Activated CD4-positive, alpha-beta memory T cell treated with anti-CD3 and anti-CD28 coated beads, Interleukin-2, amount 10 ng/mL, durations not matched to agents 7 days and 5 days (primary cell): ENCODE data around the gene TLE6. TPM values are rescaled to one million over a fixed set of nuclear protein-coding genes. Genes with fewer than 3 reads are reported as not detected.
A peak's percentile ranks its signal among the peaks of the same experiment; 100 is the strongest.
"Not testable (repeated sequence)": the region's sequence is repeated elsewhere in the genome, so short reads cannot be mapped to it uniquely, and the experiment has no call there.

Experiments
- CTCF ChIA-PET: fragments of 350-600 bp; sonication (Branson Sonifier 250); formaldehyde crosslinking; loops from one replicate; lab custom pipeline; 2021; ENCODE audit warnings: antibody characterized with exemption, inconsistent platforms; lab: Charles Lee
- POLR2A ChIA-PET: fragments of 350-600 bp; sonication (Branson Sonifier 250); formaldehyde crosslinking; loops from one replicate; lab custom pipeline; 2021; ENCODE audit warnings: antibody characterized with exemption; lab: Charles Lee
- DNase-seq: peaks from one replicate; pipeline ENCODE4 v3.0.0-alpha.2; 2020
- H3K27ac Mint-ChIP-seq: one replicate; pipeline ENCODE4 v1.8.0; 2021; ENCODE audit warnings: mild to moderate bottlenecking, mixed read lengths
- H3K27me3 Mint-ChIP-seq: one replicate; pipeline ENCODE4 v1.8.0; 2021; ENCODE audit warnings: mixed read lengths
- H3K36me3 Mint-ChIP-seq: one replicate; pipeline ENCODE4 v1.8.0; 2021; ENCODE audit warnings: low read depth, mixed read lengths
- H3K4me1 Mint-ChIP-seq: one replicate; pipeline ENCODE4 v1.8.0; 2021; ENCODE audit warnings: mixed read lengths
- H3K4me3 Mint-ChIP-seq: one replicate; pipeline ENCODE4 v1.8.0; 2021; ENCODE audit warnings: mild to moderate bottlenecking, mixed read lengths
- H3K9me3 Mint-ChIP-seq: one replicate; pipeline ENCODE4 v1.8.0; 2021; ENCODE audit warnings: mixed read lengths
- total RNA-seq, 2 experiments: library from RNA; stranded (reverse); gene quantifications; one replicate each; pipeline ENCODE4 v1.2.3, GENCODE V29; 2021

The TLE6 gene
- total RNA-seq, 2 experiments from 2014 or later, result 1.1 to 2.0 TPM

DNA sequence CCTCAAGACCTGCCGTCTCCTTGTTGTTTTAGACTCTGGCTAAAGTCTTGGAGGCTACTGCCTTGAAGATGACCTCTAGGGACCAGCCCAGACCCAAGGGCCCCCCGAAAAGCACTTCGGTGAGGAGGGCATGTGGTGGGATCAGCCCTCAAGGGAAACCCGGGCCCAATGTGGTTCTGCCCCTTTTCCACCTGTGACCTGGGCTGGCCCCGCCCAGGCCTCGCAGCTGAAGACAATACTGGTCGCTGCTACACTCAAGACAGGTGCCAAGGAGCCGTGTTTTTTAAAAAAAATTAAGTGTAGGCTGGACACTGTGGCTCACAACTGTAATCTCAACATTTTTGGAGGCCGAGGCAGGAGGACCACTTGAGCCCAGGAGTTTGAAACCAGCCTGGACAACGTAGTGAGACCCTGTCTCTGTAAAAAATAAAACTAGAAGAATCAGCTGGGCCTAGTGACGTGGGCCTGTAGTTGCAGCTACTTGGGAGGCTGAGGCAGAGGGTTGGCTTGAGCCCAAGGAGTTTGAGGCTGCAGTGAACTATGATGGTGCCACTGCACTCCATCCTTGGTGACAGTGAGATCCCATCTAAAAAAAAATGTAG, 903 bp downstream of the TLE6 start:
- peak overlapping the region; percentile 90 for H3K4me3 Mint-ChIP-seq
- no peak overlapping the region for H3K27ac Mint-ChIP-seq
- no peak for DNase-seq
- no peaks in the 10 kb centered on the region for H3K36me3 Mint-ChIP-seq
- ChIA-PET POLR2A (interaction anchor here (0.9 to 2.6 kb wide), 3 partner anchors 8 to 66 kb away, joined by 3 to 14 read pairs (median 8); no protein-coding TSS in a partner anchor), CTCF (interaction anchor here (1.0 to 3.4 kb wide), 4 partner anchors 27 to 148 kb away, joined by 3 to 19 read pairs (median 11); no protein-coding TSS in a partner anchor)
- H3K27me3 Mint-ChIP-seq, result peaks cover 12% of the 10 kb centered on the region
- no peaks in the 10 kb centered on the region for H3K9me3 Mint-ChIP-seq
- H3K4me1 Mint-ChIP-seq, result peaks cover 21% of the 10 kb centered on the region

DNA sequence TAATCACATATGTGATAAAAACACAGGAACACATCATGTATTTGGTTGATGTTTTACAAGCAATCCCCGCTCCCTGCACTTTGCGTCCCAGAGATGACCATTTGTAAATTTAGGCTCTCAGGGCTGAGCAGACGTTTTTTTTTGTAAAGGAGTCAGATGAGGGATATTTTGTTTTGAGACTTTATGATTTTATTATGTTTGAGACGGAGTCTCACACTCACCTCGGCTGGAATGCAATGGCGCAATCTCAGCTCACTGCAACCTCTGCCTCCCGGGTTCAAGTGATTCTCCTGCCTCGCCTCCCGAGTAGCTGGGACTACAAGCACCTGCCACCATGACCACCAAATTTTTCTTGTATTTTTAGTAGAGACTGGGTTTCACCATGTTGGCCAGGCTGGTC, 1.4 kb downstream of the TLE6 start:
- CTCF ChIA-PET, result no interaction called here
- no peaks in the 10 kb centered on the region for H3K36me3 Mint-ChIP-seq

DNA sequence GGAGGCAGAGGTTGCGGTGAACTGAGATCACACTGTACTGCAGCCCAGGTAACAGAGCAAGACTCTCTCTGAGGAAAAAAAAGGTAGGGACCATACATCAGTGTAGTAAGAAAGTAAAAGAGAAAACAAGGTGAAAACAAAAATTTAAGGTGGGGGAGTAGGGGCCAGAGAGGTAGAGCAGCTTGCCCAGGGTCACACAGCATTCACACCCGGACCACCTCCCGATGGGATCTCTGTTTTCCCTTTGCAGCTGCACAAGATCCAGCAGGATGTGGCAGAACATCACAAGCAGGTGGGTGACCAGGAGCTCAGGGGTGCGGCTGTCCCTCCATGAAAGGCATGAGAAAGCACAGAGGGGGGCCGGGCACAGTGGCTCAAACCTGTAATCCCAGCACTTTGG, 4.5 kb downstream of the TLE6 start:
- ChIA-PET POLR2A (no interaction called here), CTCF (interaction anchor here (1.0 to 1.1 kb wide), 2 partner anchors 31 to 122 kb away, joined by 3 read pairs; no protein-coding TSS in a partner anchor)
- H3K4me1 Mint-ChIP-seq, result peaks cover 8% of the 10 kb centered on the region
- no peaks in the 10 kb centered on the region for H3K9me3 Mint-ChIP-seq
- H3K27ac Mint-ChIP-seq, result no peak overlapping the region
- H3K36me3 Mint-ChIP-seq, result no peaks in the 10 kb centered on the region
- no peak for DNase-seq
- H3K4me3 Mint-ChIP-seq, result no peak overlapping the region
- peaks cover 15% of the 10 kb centered on the region for H3K27me3 Mint-ChIP-seq

More for the DNA sequence above, 1.4 kb downstream of the TLE6 start:
- no peak overlapping the region for H3K27ac Mint-ChIP-seq
- POLR2A ChIA-PET, result interaction anchor here (2.4 kb wide), 1 partner anchor 8 kb away, joined by 8 read pairs; no protein-coding TSS in a partner anchor
- H3K9me3 Mint-ChIP-seq, result no peaks in the 10 kb centered on the region
- H3K4me3 Mint-ChIP-seq, result no peak overlapping the region
- peaks cover 21% of the 10 kb centered on the region for H3K4me1 Mint-ChIP-seq
- H3K27me3 Mint-ChIP-seq, result peaks cover 16% of the 10 kb centered on the region
- DNase-seq, result no peak

DNA sequence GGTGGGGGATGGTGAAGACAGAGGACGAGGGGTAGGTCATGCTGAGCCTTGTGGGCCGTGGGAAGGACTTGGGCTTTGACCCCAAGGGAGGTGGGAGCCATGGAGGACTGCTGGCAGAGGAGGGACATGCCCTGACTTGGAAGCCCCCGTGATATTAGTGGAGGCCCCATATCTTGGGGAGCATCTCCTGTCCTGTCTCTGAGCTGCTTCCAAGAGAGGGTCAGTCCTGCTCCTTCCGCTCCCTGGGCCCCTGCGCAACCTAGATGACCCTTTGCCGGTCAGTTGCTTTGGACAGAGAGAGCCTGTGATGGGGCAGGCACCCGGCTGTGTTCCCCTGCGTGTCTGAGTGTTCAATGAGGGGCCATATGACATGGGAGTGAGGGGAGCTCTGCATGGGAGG, 5.2 kb downstream of the TLE6 start:
- CTCF ChIA-PET, result no interaction called here
- no peak overlapping the region for H3K4me3 Mint-ChIP-seq
- no peaks in the 10 kb centered on the region for H3K9me3 Mint-ChIP-seq
- H3K4me1 Mint-ChIP-seq, result peaks cover 3% of the 10 kb centered on the region
- POLR2A ChIA-PET, result no interaction called here
- H3K27me3 Mint-ChIP-seq, result peaks cover 17% of the 10 kb centered on the region
- no peak for DNase-seq
- H3K36me3 Mint-ChIP-seq, result no peaks in the 10 kb centered on the region
- no peak overlapping the region for H3K27ac Mint-ChIP-seq

- no peak overlapping the region for H3K4me3 Mint-ChIP-seq
- H3K36me3 Mint-ChIP-seq, result no peaks in the 10 kb centered on the region
- no peak for DNase-seq
- H3K27ac Mint-ChIP-seq, result no peak overlapping the region
- no peaks in the 10 kb centered on the region for H3K9me3 Mint-ChIP-seq
- H3K27me3 Mint-ChIP-seq, result peaks cover 17% of the 10 kb centered on the region
- CTCF ChIA-PET, result no interaction called here
- H3K4me1 Mint-ChIP-seq, result no peaks in the 10 kb centered on the region
- POLR2A ChIA-PET, result interaction anchor here (0.6 kb wide), 1 partner anchor 306 kb away, joined by 3 read pairs; no protein-coding TSS in a partner anchor
These were observed 5.6 kb downstream of the TLE6 start for GRCh38 chr19:2982983-2983350.

- no peak overlapping the region for H3K27ac Mint-ChIP-seq
- no peaks in the 10 kb centered on the region for H3K36me3 Mint-ChIP-seq
- no peak overlapping the region for H3K4me3 Mint-ChIP-seq
- CTCF ChIA-PET, result no interaction called here
- DNase-seq, result no peak
- no peaks in the 10 kb centered on the region for H3K9me3 Mint-ChIP-seq
- H3K27me3 Mint-ChIP-seq, result peaks cover 17% of the 10 kb centered on the region
- no peaks in the 10 kb centered on the region for H3K4me1 Mint-ChIP-seq
- POLR2A ChIA-PET, result interaction anchor here (0.6 kb wide), 1 partner anchor 307 kb away, joined by 3 read pairs; no protein-coding TSS in a partner anchor
These were observed 6.2 kb downstream of the TLE6 start for GRCh38 chr19:2983351-2984214.

GRCh38 chr19:2984215-2984528, 6.8 kb downstream of the TLE6 start:
- Mint-ChIP-seq H3K4me3 (no peak overlapping the region), H3K4me1 (no peaks in the 10 kb centered on the region), H3K27me3 (peaks cover 17% of the 10 kb centered on the region), H3K27ac (no peak overlapping the region), H3K36me3 (no peaks in the 10 kb centered on the region), H3K9me3 (no peaks in the 10 kb centered on the region)
- ChIA-PET POLR2A (no interaction called here), CTCF (no interaction called here)
- DNase-seq, result no peak

DNA sequence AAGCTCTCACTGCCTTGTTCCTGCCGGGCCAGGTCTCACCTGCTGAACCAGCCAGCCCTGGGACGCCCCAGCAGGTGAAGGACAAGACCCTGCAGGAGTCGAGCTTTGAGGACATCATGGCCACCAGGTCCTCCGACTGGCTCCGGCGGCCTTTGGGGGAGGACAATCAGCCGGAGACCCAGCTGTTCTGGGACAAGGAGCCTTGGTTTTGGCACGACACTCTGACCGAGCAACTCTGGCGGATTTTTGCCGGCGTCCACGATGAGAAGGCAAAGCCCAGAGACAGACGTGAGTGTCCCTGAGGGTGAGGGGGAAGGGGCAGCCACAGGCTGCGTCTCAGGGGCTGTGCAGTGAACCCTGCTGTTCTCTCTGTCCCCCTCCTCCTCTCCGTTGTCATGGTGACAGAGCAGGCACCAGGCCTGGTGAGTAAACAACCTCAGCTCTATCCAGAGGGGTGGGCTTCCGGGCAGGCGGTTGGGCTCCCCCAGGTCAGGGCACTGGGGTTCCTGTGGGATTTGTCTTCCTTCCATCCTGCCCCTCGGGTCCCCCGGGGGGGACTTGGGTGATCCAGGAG, 9.7 kb downstream of the TLE6 start:
- Mint-ChIP-seq H3K27ac (no peak overlapping the region), H3K4me3 (no peak overlapping the region), H3K27me3 (peaks cover 13% of the 10 kb centered on the region), H3K9me3 (no peaks in the 10 kb centered on the region), H3K4me1 (no peaks in the 10 kb centered on the region), H3K36me3 (no peaks in the 10 kb centered on the region)
- CTCF ChIA-PET, result no interaction called here
- POLR2A ChIA-PET, result interaction anchor here (0.5 to 1.9 kb wide), 2 partner anchors 10 to 258 kb away, joined by 3 to 8 read pairs; partner anchors contain the start of gene TLE6
- DNase-seq, result no peak

- H3K27me3 Mint-ChIP-seq, result peaks cover 13% of the 10 kb centered on the region
- no peaks in the 10 kb centered on the region for H3K36me3 Mint-ChIP-seq
- no peaks in the 10 kb centered on the region for H3K4me1 Mint-ChIP-seq
- no peak for DNase-seq
- no peaks in the 10 kb centered on the region for H3K9me3 Mint-ChIP-seq
- no peak overlapping the region for H3K4me3 Mint-ChIP-seq
- POLR2A ChIA-PET, result interaction anchor here (1.9 kb wide), 1 partner anchor 10 kb away, joined by 8 read pairs; the partner anchor contains the start of gene TLE6
- CTCF ChIA-PET, result interaction anchor here (1.6 kb wide), 1 partner anchor 116 kb away, joined by 5 read pairs; no protein-coding TSS in a partner anchor
- H3K27ac Mint-ChIP-seq, result no peak overlapping the region
These were observed 10.4 kb downstream of the TLE6 start for GRCh38 chr19:2987797-2988196.

GRCh38 chr19:2988568-2988967, 11.2 kb downstream of the TLE6 start:
- H3K27me3 Mint-ChIP-seq, result peaks cover 6% of the 10 kb centered on the region
- H3K27ac Mint-ChIP-seq, result no peak overlapping the region
- H3K9me3 Mint-ChIP-seq, result no peaks in the 10 kb centered on the region
- POLR2A ChIA-PET, result no interaction called here
- H3K4me3 Mint-ChIP-seq, result no peak overlapping the region
- H3K4me1 Mint-ChIP-seq, result no peaks in the 10 kb centered on the region
- H3K36me3 Mint-ChIP-seq, result no peaks in the 10 kb centered on the region
- DNase-seq, result no peak
- CTCF ChIA-PET, result interaction anchor here (1.6 kb wide), 1 partner anchor 115 kb away, joined by 5 read pairs; no protein-coding TSS in a partner anchor

DNA sequence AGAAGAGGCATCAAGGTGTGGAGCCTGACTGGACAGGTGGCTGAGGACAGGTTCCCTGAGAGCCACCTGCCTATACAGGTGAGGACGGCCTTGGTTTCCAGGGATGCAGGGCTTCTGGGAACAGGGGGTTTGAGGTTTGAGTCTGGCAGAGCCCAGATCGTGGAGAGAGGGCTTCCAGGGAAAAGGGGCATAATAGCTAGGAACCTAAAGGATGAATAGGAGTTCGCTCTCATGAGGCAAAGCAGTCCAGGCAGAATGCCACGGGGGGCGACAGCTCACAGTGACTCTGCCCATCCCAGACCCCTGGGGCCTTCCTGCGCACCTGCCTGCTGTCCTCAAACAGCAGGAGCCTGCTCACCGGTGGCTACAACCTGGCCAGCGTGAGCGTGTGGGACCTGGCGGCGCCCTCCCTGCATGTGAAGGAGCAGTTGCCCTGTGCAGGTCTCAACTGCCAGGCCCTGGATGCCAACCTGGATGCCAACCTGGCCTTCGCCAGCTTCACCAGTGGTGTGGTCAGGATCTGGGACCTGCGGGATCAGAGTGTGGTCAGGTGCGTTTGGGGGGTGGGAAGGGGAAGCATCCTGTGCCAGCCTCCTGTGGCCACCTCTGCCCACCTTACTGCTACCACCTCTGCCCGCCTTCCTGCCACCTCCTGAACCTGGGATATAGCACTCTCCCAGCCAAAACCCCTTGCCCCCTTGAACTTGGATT, 12.0 kb downstream of the TLE6 start:
- CTCF ChIA-PET, result interaction anchor here (1.6 kb wide), 1 partner anchor 114 kb away, joined by 5 read pairs; no protein-coding TSS in a partner anchor
- POLR2A ChIA-PET, result interaction anchor here (0.6 kb wide), 1 partner anchor 33 kb away, joined by 3 read pairs; no protein-coding TSS in a partner anchor
- no peak for DNase-seq
- Mint-ChIP-seq H3K4me1 (no peaks in the 10 kb centered on the region), H3K27me3 (peaks cover 4% of the 10 kb centered on the region), H3K36me3 (no peaks in the 10 kb centered on the region), H3K9me3 (no peaks in the 10 kb centered on the region), H3K4me3 (no peak overlapping the region), H3K27ac (no peak overlapping the region)

DNA sequence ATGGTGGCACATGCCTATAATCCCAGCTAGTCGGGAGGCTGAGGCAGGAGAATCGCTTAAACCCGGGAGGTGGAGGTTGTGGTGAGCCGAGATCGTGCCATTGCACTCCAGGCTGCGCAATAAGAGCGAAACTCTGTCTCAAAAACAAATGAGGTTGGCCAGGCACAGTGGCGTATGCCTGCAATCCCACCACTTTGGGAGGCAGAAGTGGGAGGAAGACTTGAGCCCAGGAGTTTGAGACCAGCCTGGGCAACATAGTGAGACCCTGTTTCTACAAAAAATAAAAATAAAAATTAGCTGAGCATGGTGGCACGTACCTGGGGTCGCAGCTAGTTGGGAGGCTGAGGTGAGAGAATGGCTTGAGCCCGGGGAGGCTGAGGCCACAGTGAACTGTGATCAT, 15.0 kb downstream of the TLE6 start:
- POLR2A ChIA-PET, H3K9me3 Mint-ChIP-seq, H3K36me3 Mint-ChIP-seq, DNase-seq, H3K27ac Mint-ChIP-seq, H3K27me3 Mint-ChIP-seq, H3K4me1 Mint-ChIP-seq, CTCF ChIA-PET, H3K4me3 Mint-ChIP-seq: not testable (repeated sequence)
